GM12892 (cell line): ENCODE data around the gene CSF2.

Source experiments
- POLR2A ChIP-seq: IDR thresholded peaks from 2 replicates; pipeline ENCODE4 v1.6.1; 2011; ENCODE audit warnings: low read depth, low read length, control low read depth
- POLR2AphosphoS5 ChIP-seq: IDR thresholded peaks from 2 replicates; pipeline ENCODE4 v1.6.1; 2011; ENCODE audit warnings: low read depth, low read length, control low read depth
- TAF1 ChIP-seq: IDR thresholded peaks from 2 replicates; pipeline ENCODE4 v1.6.1; 2011; ENCODE audit warnings: low read depth, mild to moderate bottlenecking, control low read depth, low read length, borderline replicate concordance

DNA sequence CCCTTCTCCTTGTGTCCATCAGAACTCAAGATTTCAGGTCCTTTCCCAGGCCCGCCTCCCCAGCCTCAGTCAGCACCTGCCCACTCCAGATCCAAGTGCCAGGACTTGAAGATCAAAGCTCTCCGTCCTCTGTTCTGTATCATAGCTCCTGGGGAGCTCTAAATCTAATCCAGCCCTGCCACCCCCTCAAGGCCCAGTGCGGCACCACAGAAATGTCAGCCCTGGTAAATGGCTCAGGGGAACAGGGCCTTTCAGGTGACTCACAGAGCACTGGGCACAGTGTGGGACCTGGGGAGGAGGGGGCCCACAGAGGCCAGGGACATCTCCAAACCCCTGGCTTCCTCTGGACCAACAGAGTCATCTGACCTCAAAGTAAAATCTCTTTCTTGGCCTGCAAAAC lies 6.0 kb downstream of the CSF2 start:
- TF ChIP-seq POLR2A: no peak
- no peak for TF ChIP-seq TAF1
- no peak for TF ChIP-seq POLR2AphosphoS5
